GM18519 (cell line): ENCODE measurements around the gene TK2.
"Not testable (repeated sequence)": the region's sequence is repeated elsewhere in the genome, so short reads cannot be mapped to it uniquely, and the experiment has no call there.

ENCODE experiments used
- ATAC-seq: cut with Tn5 transposase; IDR thresholded peaks from one replicate; pipeline ENCODE4 v1.9.1; 2021; ENCODE audit warnings: mild to moderate bottlenecking, moderate library complexity; ENCODE audit not compliant: unreplicated experiment, low FRiP score

Gene TK2

GRCh38 chr16:66521951-66522771, 27.8 kb downstream of the TK2 start:
- peak; percentile 53 for ATAC-seq

GRCh38 chr16:66521252-66521713, 28.6 kb downstream of the TK2 start:
- ATAC-seq, result no peak

GRCh38 chr16:66520406-66521170, 29.3 kb downstream of the TK2 start:
- no peak for ATAC-seq

GRCh38 chr16:66519482-66520373, 30.2 kb downstream of the TK2 start:
- ATAC-seq, result no peak

- ATAC-seq, result no peak
Measured at GRCh38 chr16:66517586-66518263, 32.2 kb downstream of the TK2 start.

- peak; percentile 95 for ATAC-seq
Measured at GRCh38 chr16:66516808-66517585, 32.9 kb downstream of the TK2 start.

GRCh38 chr16:66516509-66516807, 33.5 kb downstream of the TK2 start:
- ATAC-seq, result no peak

GRCh38 chr16:66515596-66516508, 34.1 kb downstream of the TK2 start:
- ATAC-seq, result peak; percentile 7

- ATAC-seq, result not testable (repeated sequence)
Measured at GRCh38 chr16:66514980-66515595, 34.8 kb downstream of the TK2 start.

GRCh38 chr16:66514391-66514790, 35.5 kb downstream of the TK2 start:
- not testable (repeated sequence) for ATAC-seq

GRCh38 chr16:66513111-66513723, 36.7 kb downstream of the TK2 start:
- ATAC-seq, result no peak

- no peak for ATAC-seq
Measured at GRCh38 chr16:66512272-66513110, 37.4 kb downstream of the TK2 start.

- no peak for ATAC-seq
Measured at GRCh38 chr16:66511602-66512271, 38.2 kb downstream of the TK2 start.

- ATAC-seq, result no peak
Measured at GRCh38 chr16:66510711-66511601, 39.0 kb downstream of the TK2 start.

GRCh38 chr16:66510298-66510697, 39.6 kb downstream of the TK2 start:
- no peak for ATAC-seq
